Lung (tissue), 16 donors: ENCODE data around the gene MAP1LC3B. TPM values are rescaled to one million over a fixed set of nuclear protein-coding genes. Genes with fewer than 3 reads are reported as not detected.

Experiments used
- ATAC-seq: fragments of 200-7000 bp; cut with Tn5 transposase; one replicate; pipeline ENCODE4 v1.9.1; 2020; ENCODE audit warnings: moderate number of reproducible peaks; ENCODE audit not compliant: insufficient read depth, low FRiP score
- DNase-seq, 3 donors: peaks; one replicate each; pipeline ENCODE4 v3.0.0-alpha.2; 2013 to 2017
- H3K27ac ChIP-seq, 2 donors: one replicate each; pipeline ENCODE4 v1.5.1; 2013; ENCODE audit warnings: mild to moderate bottlenecking in 2 of 2, moderate library complexity in 2 of 2, control low read depth in 1 of 2, inconsistent platforms in 1 of 2, low read depth in 1 of 2, low read length in 1 of 2
- H3K27me3 ChIP-seq, 3 donors: one replicate each; pipeline ENCODE4 v1.5.1; 2013; ENCODE audit warnings: low read length in 2 of 3; ENCODE audit not compliant: control insufficient read depth in 3 of 3, insufficient read depth in 3 of 3
- H3K36me3 ChIP-seq, 4 donors: one replicate each; pipeline ENCODE4 v1.5.1; 2013; ENCODE audit warnings: low read length in 4 of 4, mild to moderate bottlenecking in 1 of 4, moderate library complexity in 1 of 4; ENCODE audit not compliant: control insufficient read depth in 4 of 4, insufficient read depth in 4 of 4
- H3K4me1 ChIP-seq, 5 donors: one replicate each; pipeline ENCODE4 v1.5.1; 2013; ENCODE audit warnings: low read length in 5 of 5, mild to moderate bottlenecking in 2 of 5, moderate library complexity in 1 of 5; ENCODE audit not compliant: control insufficient read depth in 5 of 5, insufficient read depth in 5 of 5
- H3K4me3 ChIP-seq: one replicate; pipeline ENCODE4 v1.5.1; 2013; ENCODE audit warnings: mild to moderate bottlenecking, control low read depth, moderate library complexity
- H3K9ac ChIP-seq, 2 donors: one replicate each; pipeline ENCODE4 v1.5.1; 2013; ENCODE audit warnings: low read length in 2 of 2, control low read depth in 1 of 2; ENCODE audit not compliant: insufficient read depth in 1 of 2
- H3K9me3 ChIP-seq, 4 donors: one replicate each; pipeline ENCODE4 v1.5.1; 2013; ENCODE audit warnings: low read length in 3 of 4, mild to moderate bottlenecking in 1 of 4, moderate library complexity in 1 of 4; ENCODE audit not compliant: control insufficient read depth in 4 of 4, insufficient read depth in 3 of 4
- CTCF ChIP-seq: IDR thresholded peaks from 2 replicates; pipeline ENCODE4 v1.5.1; 2012; ENCODE audit warnings: mild to moderate bottlenecking; ENCODE audit errors: control extremely low read depth, extremely low read depth
- WGBS, 2 donors: extraction: QIAGEN DNeasy Blood & Tissue Kit; methylation state at CpG; one replicate each; pipeline ENCODE4 v1.1.7; 2013; 5-methylcytosine and 5-hydroxymethylcytosine counted together
- long read RNA-seq, 5 donors: transcript quantifications; one replicate each; lab custom pipeline, GENCODE V29; 2026
- polyA plus RNA-seq, 2 donors: library from polyadenylated mRNA; stranded (reverse); fragments of 200-250 nt; gene quantifications; one replicate each; pipeline ENCODE4 v1.2.1, GENCODE V29; 2013
- total RNA-seq, 2 donors: library from RNA; depleted of rRNA in 1 of 2; stranded (reverse); fragments of >200 nt in 1 of 2; gene quantifications; one replicate each; pipeline ENCODE4 v1.2.1, GENCODE V29; 2014 to 2021
- donor health status: control.
- donor health status: control.
- donor health status: Bipolar disorder and iron deficiency.
- donor health status: healthy.
- donor health status: DM: yes; HTN: yes; CAD: no.

The MAP1LC3B gene
- total RNA-seq (10 to 100 TPM; 43.3 to 45.7 TPM), polyA plus RNA-seq (10 to 100 TPM; 49.8 to 62.2 TPM)
- long read RNA-seq, donor 1, transcript MAP1LC3B-201 (4 exons, 2,688 nt) = major isoform, 43 of 59 reads
- long read RNA-seq, donor 1, partial matches to known transcripts = 6 of 59 reads
- long read RNA-seq, donor 1, other reads (novel, unspliced or antisense) = 8 of 59 reads
- long read RNA-seq, donor 2, transcript MAP1LC3B-201 (4 exons, 2,688 nt) = major isoform, 21 of 21 reads
- long read RNA-seq, donor 2, partial matches to known transcripts = 0 of 21 reads
- long read RNA-seq, donor 2, other reads (novel, unspliced or antisense) = 0 of 21 reads
- long read RNA-seq, donor 3, transcript MAP1LC3B-201 (4 exons, 2,688 nt) = major isoform, 20 of 20 reads
- long read RNA-seq, donor 3, partial matches to known transcripts = 0 of 20 reads
- long read RNA-seq, donor 3, other reads (novel, unspliced or antisense) = 0 of 20 reads
- long read RNA-seq, donor 4, transcript MAP1LC3B-201 (4 exons, 2,688 nt) = major isoform, 14 of 31 reads
- long read RNA-seq, donor 4, partial matches to known transcripts = 17 of 31 reads
- long read RNA-seq, donor 4, other reads (novel, unspliced or antisense) = 0 of 31 reads
- long read RNA-seq, donor 5, transcript MAP1LC3B-201 (4 exons, 2,688 nt) = major isoform, 33 of 34 reads
- long read RNA-seq, donor 5, partial matches to known transcripts = 0 of 34 reads
- long read RNA-seq, donor 5, other reads (novel, unspliced or antisense) = 0 of 34 reads

GRCh38 chr16:87391950-87392820 lies at the start of gene MAP1LC3B:
Gene MAP1LC3B (plus strand): TSS chr16:87392336. CDS start chr16:87392428, 92 bp downstream.
- Histone ChIP-seq H3K4me3 (peak within 1 kb of the TSS; percentile 87), H3K36me3 (peaks cover 0 to 5% (median 0%) of the 10 kb centered on the region in 4 donors), H3K9me3 (no peaks in the 10 kb centered on the region), H3K9ac (peak within 1 kb of the TSS; percentile 60 to 74), H3K27me3 (no peaks in the 10 kb centered on the region), H3K27ac (peak within 1 kb of the TSS; percentile 97 to 99), H3K4me1 (peaks cover 0 to 34% (median 11%) of the 10 kb centered on the region in 5 donors)
- 0% methylated on average over 60 to 113 of the region's 113 CpGs for WGBS, 2 donors
- TF ChIP-seq CTCF = no peak
- DNase-seq (peak; percentile 97 to 99 (median 99)), ATAC-seq (peak; percentile 85)

- TF ChIP-seq CTCF = no peak
- WGBS, 2 donors = 97 to 99% methylated on average over 20 of the region's 20 CpGs
- no peaks in the 10 kb centered on the region for H3K9me3 ChIP-seq
These were observed 49.6 kb upstream of the MAP1LC3B start for GRCh38 chr16:87342504-87342903.

GRCh38 chr16:87342978-87343752 lies 49.0 kb upstream of the MAP1LC3B start:
- no peaks in the 10 kb centered on the region for H3K9me3 ChIP-seq
- ATAC-seq = no peak
- H3K4me3 ChIP-seq = no peak overlapping the region
- WGBS, 2 donors = 88 to 92% methylated on average over 26 of the region's 26 CpGs
- no peaks in the 10 kb centered on the region for H3K27me3 ChIP-seq
- H3K27ac ChIP-seq = no peak overlapping the region
- DNase-seq = no peak
- H3K9ac ChIP-seq = no peak overlapping the region
- H3K4me1 ChIP-seq = peaks cover 0 to 9% (median 0%) of the 10 kb centered on the region in 5 donors
- TF ChIP-seq CTCF = no peak
- H3K36me3 ChIP-seq = peaks cover 0 to 34% (median 13%) of the 10 kb centered on the region in 4 donors

More at GRCh38 chr16:87342504-87342903, 49.6 kb upstream of the MAP1LC3B start:
- DNase-seq (no peak), ATAC-seq (no peak)
- no peak overlapping the region for H3K9ac ChIP-seq
- H3K27me3 ChIP-seq = no peaks in the 10 kb centered on the region
- H3K27ac ChIP-seq = no peak overlapping the region
- peaks cover 0 to 33% (median 13%) of the 10 kb centered on the region in 4 donors for H3K36me3 ChIP-seq
- peaks cover 0 to 9% (median 0%) of the 10 kb centered on the region in 5 donors for H3K4me1 ChIP-seq
- H3K4me3 ChIP-seq = no peak overlapping the region
